Liver (tissue), 9 donors: ENCODE measurements around the gene NDOR1. TPM values are rescaled to one million over a fixed set of nuclear protein-coding genes. Genes with fewer than 3 reads are reported as not detected.

Experiments used
- DNase-seq: peaks from one replicate; pipeline ENCODE4 v3.0.0-alpha.2; 2017; ENCODE audit warnings: low spot score
- H3K27ac ChIP-seq, 2 donors: one replicate each; pipeline ENCODE4 v1.7.0; 2013; ENCODE audit warnings: inconsistent platforms in 2 of 2, low read length in 2 of 2, control low read depth in 1 of 2, low read depth in 1 of 2, mild to moderate bottlenecking in 1 of 2
- H3K27me3 ChIP-seq, 4 donors: one replicate each; pipeline versions ENCODE4 v1.6.1 to v1.7.0; 2013; ENCODE audit warnings: low read length in 3 of 4, inconsistent platforms in 1 of 4, mild to moderate bottlenecking in 1 of 4, moderate library complexity in 1 of 4; ENCODE audit not compliant: control insufficient read depth in 4 of 4, insufficient read depth in 4 of 4
- H3K36me3 ChIP-seq, 4 donors: one replicate each; pipeline versions ENCODE4 v1.6.1 to v1.7.0; 2013; ENCODE audit warnings: low read length in 3 of 4, mild to moderate bottlenecking in 3 of 4, low read depth in 1 of 4, moderate library complexity in 1 of 4; ENCODE audit not compliant: control insufficient read depth in 4 of 4, insufficient read depth in 3 of 4
- H3K4me1 ChIP-seq, 4 donors: one replicate each; pipeline versions ENCODE4 v1.6.1 to v1.7.0; 2013; ENCODE audit warnings: low read length in 3 of 4, mild to moderate bottlenecking in 3 of 4, moderate library complexity in 1 of 4; ENCODE audit not compliant: control insufficient read depth in 4 of 4, insufficient read depth in 4 of 4
- H3K4me3 ChIP-seq, 3 donors: one replicate each; pipeline versions ENCODE4 v1.6.1 to v1.7.0; 2013; ENCODE audit warnings: low read length in 3 of 3, control low read depth in 1 of 3, low read depth in 1 of 3, mild to moderate bottlenecking in 1 of 3
- H3K9ac ChIP-seq, 2 donors: one replicate each; pipeline ENCODE4 v1.7.0; 2013; ENCODE audit warnings: low read length in 2 of 2, mild to moderate bottlenecking in 2 of 2, moderate library complexity in 2 of 2, control low read depth in 1 of 2, low read depth in 1 of 2
- H3K9me3 ChIP-seq, 4 donors: one replicate each; pipeline versions ENCODE4 v1.6.1 to v1.7.0; 2013; ENCODE audit warnings: low read length in 3 of 4; ENCODE audit not compliant: control insufficient read depth in 4 of 4
- CTCF ChIP-seq: fragments of 150-350 bp; IDR thresholded peaks from 2 replicates; pipeline ENCODE4 v1.5.1; 2017; ENCODE audit warnings: improper control_type of control experiment, low read depth, low read length; ENCODE audit not compliant: missing input control
- EGR1 ChIP-seq, 2 donors: IDR thresholded peaks; 2 replicates each; pipeline ENCODE4 v1.6.1; 2016 to 2018; ENCODE audit warnings: antibody characterized with exemption in 2 of 2, low read depth in 2 of 2
- FOXA1 ChIP-seq: IDR thresholded peaks from 2 replicates; pipeline ENCODE4 v1.6.1; 2016; ENCODE audit warnings: antibody characterized with exemption
- FOXA2 ChIP-seq: IDR thresholded peaks from 2 replicates; pipeline ENCODE4 v1.6.1; 2016; ENCODE audit warnings: antibody characterized with exemption
- GABPA ChIP-seq, 2 donors: IDR thresholded peaks in 1 of 2; conservative IDR thresholded peaks in 1 of 2; 2 replicates each; pipeline ENCODE4 v1.6.1; 2016; ENCODE audit warnings: antibody characterized with exemption in 2 of 2, mild to moderate bottlenecking in 1 of 2, moderate library complexity in 1 of 2
- HNF4A ChIP-seq, 2 donors: conservative IDR thresholded peaks; 2 replicates each; pipeline ENCODE4 v1.6.1; 2016; ENCODE audit warnings: antibody characterized with exemption in 2 of 2, mild to moderate bottlenecking in 2 of 2
- JUND ChIP-seq, 2 donors: IDR thresholded peaks; 2 replicates each; pipeline ENCODE4 v1.6.1; 2016; ENCODE audit warnings: antibody characterized with exemption in 2 of 2
- MAX ChIP-seq: IDR thresholded peaks from 2 replicates; pipeline ENCODE4 v1.6.1; 2016; ENCODE audit warnings: antibody characterized with exemption
- NR2F2 ChIP-seq: IDR thresholded peaks from 2 replicates; pipeline ENCODE4 v1.6.1; 2016; ENCODE audit warnings: antibody characterized with exemption
- RXRA ChIP-seq, 2 donors: IDR thresholded peaks; 2 replicates each; pipeline ENCODE4 v1.6.1; 2017 to 2018; ENCODE audit warnings: antibody characterized with exemption in 2 of 2, mild to moderate bottlenecking in 1 of 2
- SP1 ChIP-seq: IDR thresholded peaks from 2 replicates; pipeline ENCODE4 v1.6.1; 2018; ENCODE audit warnings: antibody characterized with exemption, mild to moderate bottlenecking
- TAF1 ChIP-seq: conservative IDR thresholded peaks from 2 replicates; pipeline ENCODE4 v1.6.1; 2016; ENCODE audit warnings: antibody characterized with exemption, mild to moderate bottlenecking
- YY1 ChIP-seq: IDR thresholded peaks from 2 replicates; pipeline ENCODE4 v1.6.1; 2016; ENCODE audit warnings: antibody characterized with exemption, mild to moderate bottlenecking
- ZBTB33 ChIP-seq: IDR thresholded peaks from 2 replicates; pipeline ENCODE4 v1.6.1; 2016; ENCODE audit warnings: antibody characterized with exemption
- WGBS: extraction: QIAGEN DNeasy Blood & Tissue Kit; methylation state at CpG from one replicate; pipeline ENCODE4 v1.1.7; 2013; 5-methylcytosine and 5-hydroxymethylcytosine counted together
- polyA plus RNA-seq, 2 donors: library from polyadenylated mRNA; stranded (reverse) in 1 of 2; unstranded in 1 of 2; fragments of 200-250 nt in 1 of 2; fragments of >200 nt in 1 of 2; fragmentation: Nextera tagmentation in 1 of 2; extraction: Ambion mirVana in 1 of 2; gene quantifications; one replicate each; pipeline versions ENCODE4 v1.2.1 to v1.2.3, GENCODE V29; 2013 to 2015
- total RNA-seq, 2 donors: library from RNA; depleted of rRNA; stranded (reverse); fragments of >200 nt; gene quantifications; one replicate each; pipeline ENCODE4 v1.2.3, GENCODE V29; 2014
- donor health status: healthy.
- donor health status: healthy.
- donor health status: healthy.
- donor health status: healthy.
- donor health status: healthy.

Gene NDOR1
- total and polyA plus RNA-seq, 4 donors: 2.5 to 4.7 (median 3.2) TPM

GRCh38 chr9:137201205-137201868 is 4.2 kb upstream of the NDOR1 start:
- Histone ChIP-seq H3K4me3 (peak overlapping the region; percentile 47 to 83 (median 57)), H3K9ac (peak overlapping the region; percentile 30 to 40), H3K36me3 (no peaks in the 10 kb centered on the region), H3K4me1 (peaks cover 27 to 83% (median 72%) of the 10 kb centered on the region in 4 donors), H3K27ac (peak overlapping the region; percentile 58 to 87), H3K27me3 (no peaks in the 10 kb centered on the region), H3K9me3 (no peaks in the 10 kb centered on the region)
- 17% methylated on average over 23 of the region's 23 CpGs for WGBS
- TF ChIP-seq RXRA (IDR thresholded peaks at IDR 0.05): no peak
- TF ChIP-seq YY1: no peak
- no peak for TF ChIP-seq SP1
- TF ChIP-seq FOXA2: no peak
- no peak for TF ChIP-seq EGR1 (IDR thresholded peaks at IDR 0.05; ENCODE audit: low read depth in 2 of 2)
- no peak for DNase-seq

- DNase-seq: no peak
- Histone ChIP-seq H3K4me3 (no peak overlapping the region), H3K9ac (no peak overlapping the region), H3K36me3 (no peaks in the 10 kb centered on the region), H3K27ac (peak overlapping the region; percentile 31 to 78), H3K4me1 (peaks cover 27 to 78% (median 65%) of the 10 kb centered on the region in 4 donors), H3K9me3 (no peaks in the 10 kb centered on the region), H3K27me3 (no peaks in the 10 kb centered on the region)
- TF ChIP-seq SP1 (no peak), NR2F2 (peak; percentile 3), HNF4A (conservative IDR thresholded peaks at IDR 0.05) (peak; percentile 26 to 46)
- WGBS: 37% methylated on average over 8 of the region's 8 CpGs
Measured at GRCh38 chr9:137202966-137203365, 2.5 kb upstream of the NDOR1 start.

- Histone ChIP-seq H3K36me3 (peaks cover 0 to 5% (median 0%) of the 10 kb centered on the region in 4 donors), H3K9ac (peak overlapping the region; percentile 29 to 82), H3K9me3 (no peaks in the 10 kb centered on the region), H3K27me3 (no peaks in the 10 kb centered on the region), H3K4me1 (peaks cover 25 to 62% (median 55%) of the 10 kb centered on the region in 4 donors), H3K4me3 (peak overlapping the region; percentile 90 to 98 (median 96)), H3K27ac (peak overlapping the region in 1 of 2 donors; percentile 45)
- TF ChIP-seq EGR1 (IDR thresholded peaks at IDR 0.05; ENCODE audit: low read depth in 2 of 2): no peak
- TF ChIP-seq ZBTB33: no peak
- no peak for TF ChIP-seq FOXA1
- TF ChIP-seq TAF1: no peak
- TF ChIP-seq NR2F2: no peak
- TF ChIP-seq YY1: no peak
- no peak for TF ChIP-seq JUND (IDR thresholded peaks at IDR 0.05)
- no peak for TF ChIP-seq CTCF
- no peak for TF ChIP-seq GABPA (IDR thresholded peaks at IDR 0.05 in 1 of 2, conservative IDR thresholded peaks at IDR 0.05 in 1 of 2)
- TF ChIP-seq RXRA (IDR thresholded peaks at IDR 0.05): no peak
- no peak for TF ChIP-seq MAX
- 11% methylated on average over 21 of the region's 21 CpGs for WGBS
- DNase-seq: no peak
Measured at GRCh38 chr9:137204731-137205125, 772 bp upstream of the NDOR1 start.
